Epithelial cell of proximal tubule (primary cell): ENCODE data around the gene TTK. TPM values are rescaled to one million over a fixed set of nuclear protein-coding genes. Genes with fewer than 3 reads are reported as not detected.

Source experiments
- DNase-seq: peaks from one replicate; pipeline ENCODE4 v3.0.0-alpha.2; 2011; ENCODE audit warnings: low read depth
- H3K4me3 ChIP-seq: 2 replicates; pipeline ENCODE4 v1.5.1; 2011; ENCODE audit warnings: low read depth, mild to moderate bottlenecking, low read length
- total RNA-seq: library from RNA; depleted of rRNA; stranded (reverse); fragments of >200 nt; gene quantifications from 2 replicates; pipeline ENCODE4 v1.2.3, GENCODE V29; 2015
- TF ChIP-seq, protein P1 (sequence below): conservative IDR thresholded peaks from 2 replicates; pipeline ENCODE4 v1.5.1; 2012; ENCODE audit warnings: low read depth, mild to moderate bottlenecking, low read length

Gene TTK
- total RNA-seq, 1 donor from 2014 or later: 44.7 TPM

DNA sequence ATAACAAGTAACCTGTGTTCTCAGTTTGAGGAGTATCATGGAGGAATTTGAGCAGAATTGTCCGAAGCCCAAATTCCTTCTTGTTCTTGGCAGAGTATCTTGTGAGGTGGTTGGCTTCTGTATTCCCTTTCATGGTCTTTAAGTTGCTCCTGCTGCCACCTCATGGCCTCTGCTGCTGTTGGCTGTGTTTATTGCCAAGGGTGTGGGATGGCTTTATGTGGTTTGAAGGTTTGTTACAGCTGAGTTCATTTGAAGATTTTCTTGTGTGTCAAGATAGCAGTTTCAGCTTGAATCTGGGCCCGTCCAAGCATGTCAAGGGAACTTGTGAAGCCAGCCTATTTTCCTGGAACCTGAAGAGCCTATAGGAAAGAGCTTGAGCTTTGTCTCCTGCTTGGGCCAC, 20.2 kb upstream of the TTK start:
- TF ChIP-seq, protein P1, sequence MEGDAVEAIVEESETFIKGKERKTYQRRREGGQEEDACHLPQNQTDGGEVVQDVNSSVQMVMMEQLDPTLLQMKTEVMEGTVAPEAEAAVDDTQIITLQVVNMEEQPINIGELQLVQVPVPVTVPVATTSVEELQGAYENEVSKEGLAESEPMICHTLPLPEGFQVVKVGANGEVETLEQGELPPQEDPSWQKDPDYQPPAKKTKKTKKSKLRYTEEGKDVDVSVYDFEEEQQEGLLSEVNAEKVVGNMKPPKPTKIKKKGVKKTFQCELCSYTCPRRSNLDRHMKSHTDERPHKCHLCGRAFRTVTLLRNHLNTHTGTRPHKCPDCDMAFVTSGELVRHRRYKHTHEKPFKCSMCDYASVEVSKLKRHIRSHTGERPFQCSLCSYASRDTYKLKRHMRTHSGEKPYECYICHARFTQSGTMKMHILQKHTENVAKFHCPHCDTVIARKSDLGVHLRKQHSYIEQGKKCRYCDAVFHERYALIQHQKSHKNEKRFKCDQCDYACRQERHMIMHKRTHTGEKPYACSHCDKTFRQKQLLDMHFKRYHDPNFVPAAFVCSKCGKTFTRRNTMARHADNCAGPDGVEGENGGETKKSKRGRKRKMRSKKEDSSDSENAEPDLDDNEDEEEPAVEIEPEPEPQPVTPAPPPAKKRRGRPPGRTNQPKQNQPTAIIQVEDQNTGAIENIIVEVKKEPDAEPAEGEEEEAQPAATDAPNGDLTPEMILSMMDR: peak; percentile 55
- no peak overlapping the region for H3K4me3 ChIP-seq
- peak; percentile 78 for DNase-seq

DNA sequence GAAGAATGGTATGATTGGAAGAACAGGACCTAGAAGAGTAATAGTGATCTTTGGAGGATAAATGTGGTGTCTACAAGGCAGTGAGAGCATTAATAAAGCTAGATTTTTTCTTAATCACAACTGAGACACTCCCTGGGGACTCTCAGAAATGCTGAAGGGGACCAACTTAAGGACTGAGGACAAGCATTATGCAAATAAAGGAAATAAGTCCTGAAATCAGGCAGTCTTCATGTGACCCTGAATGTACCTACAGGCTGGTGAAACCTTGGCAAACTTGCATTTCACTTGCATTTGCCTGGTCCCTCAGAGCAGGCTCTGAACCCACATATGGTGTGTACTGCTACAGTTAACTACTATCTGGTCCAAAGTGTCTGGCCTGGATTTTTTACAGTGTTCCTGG, 19.3 kb upstream of the TTK start:
- no peak for DNase-seq
- TF ChIP-seq, protein P1: no peak
- no peak overlapping the region for H3K4me3 ChIP-seq

DNA sequence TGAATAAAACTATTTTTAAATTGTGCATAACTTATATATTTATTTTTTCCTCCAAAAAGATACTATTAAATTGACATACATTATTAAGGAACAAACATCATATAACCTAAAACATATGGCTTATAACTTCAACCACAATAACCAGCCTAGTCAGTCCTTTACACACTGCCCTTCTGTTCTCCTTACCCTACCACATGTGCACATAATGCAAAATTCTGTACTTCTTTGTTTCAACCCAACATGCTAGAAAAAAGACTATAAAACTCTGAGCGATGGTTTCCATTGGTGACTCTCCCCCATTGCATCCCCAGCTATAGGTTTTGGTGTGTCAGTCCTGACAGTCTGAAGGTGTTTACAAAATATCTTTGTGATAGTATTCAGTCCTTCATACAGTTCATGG, 14.8 kb upstream of the TTK start:
- TF ChIP-seq, protein P1: no peak
- no peak for DNase-seq
- H3K4me3 ChIP-seq: no peak overlapping the region

DNA sequence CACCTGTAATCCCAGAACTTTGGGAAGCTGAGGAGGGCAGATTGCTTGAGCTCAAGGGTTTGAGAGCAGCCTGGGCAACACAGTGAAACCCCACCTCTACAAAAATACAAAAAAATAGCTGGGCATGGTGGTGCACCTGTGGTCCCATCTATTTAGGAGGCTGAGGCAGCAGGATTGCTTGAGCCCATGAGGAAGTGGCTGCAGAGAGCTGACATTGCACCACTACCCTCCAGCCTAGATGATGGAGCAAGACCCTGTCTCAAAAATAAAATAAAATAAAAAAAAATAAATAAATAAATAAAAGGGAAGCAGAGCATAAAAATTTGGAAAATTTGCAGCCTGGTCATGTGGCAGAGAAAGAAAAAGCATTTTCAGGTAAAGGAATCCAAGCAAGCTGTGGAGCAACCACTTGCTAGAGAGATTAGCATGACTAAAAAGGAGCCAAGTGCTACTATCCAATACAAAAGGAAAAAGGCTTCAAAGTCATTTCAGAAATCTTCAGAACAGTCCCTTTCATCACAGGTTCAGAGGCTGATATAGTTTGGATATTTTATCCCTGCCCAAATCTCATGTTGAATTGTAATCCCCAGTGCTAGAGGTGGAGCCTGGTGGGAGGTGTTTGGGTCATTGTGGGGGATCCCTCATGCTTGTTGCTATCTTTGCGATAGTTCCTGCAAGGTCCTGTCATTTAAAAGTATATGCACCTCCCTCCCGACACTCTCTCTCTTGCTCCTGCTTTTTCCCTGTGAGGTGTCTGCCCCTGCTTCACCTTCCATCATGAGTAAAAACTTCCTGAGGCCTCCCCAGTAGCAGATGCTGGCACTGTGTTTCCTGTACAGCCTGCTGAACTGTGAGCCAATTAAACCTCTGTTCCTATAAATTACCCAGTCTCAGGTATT, 11.2 kb upstream of the TTK start:
- H3K4me3 ChIP-seq: no peak overlapping the region
- TF ChIP-seq, protein P1: no peak
- no peak for DNase-seq

DNA sequence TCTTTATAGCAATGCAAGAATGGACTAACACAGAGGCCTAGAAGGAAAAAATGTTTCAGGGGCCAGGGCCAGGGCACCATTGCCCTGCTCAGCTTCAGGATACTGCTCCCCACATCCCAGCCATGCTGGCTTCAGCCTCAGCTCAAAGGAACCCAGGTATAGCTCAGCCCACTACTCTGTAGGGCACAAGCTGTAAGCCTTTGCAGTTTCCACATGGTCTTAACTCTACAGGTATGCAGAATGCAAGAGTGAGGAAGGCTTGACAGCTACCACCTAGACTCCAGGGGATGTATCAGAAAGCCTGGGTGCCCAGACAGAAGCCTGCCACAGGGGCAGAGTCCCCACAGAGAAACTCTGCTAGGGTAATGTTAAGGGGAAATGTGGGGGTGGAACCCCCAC, 10.5 kb upstream of the TTK start:
- no peak overlapping the region for H3K4me3 ChIP-seq
- DNase-seq: no peak
- TF ChIP-seq, protein P1: no peak

DNA sequence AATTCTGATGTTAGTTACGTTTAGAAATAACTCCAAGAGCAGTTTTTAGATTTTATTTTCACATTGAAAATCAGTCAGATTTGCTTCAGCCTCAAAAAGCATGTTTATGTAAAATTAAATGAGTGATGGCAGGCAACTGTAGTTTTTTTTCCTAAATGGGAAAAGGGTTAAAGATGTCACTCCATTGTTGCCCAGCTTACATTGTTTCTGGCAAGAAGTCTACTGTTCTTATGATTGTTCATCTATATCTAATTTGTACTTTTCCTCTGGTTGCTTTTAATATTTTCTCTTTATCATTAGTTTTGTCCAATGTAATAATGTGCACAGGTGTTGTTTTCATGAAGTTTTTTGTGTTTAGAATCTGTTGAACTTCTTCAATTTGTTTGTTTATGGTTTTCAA, 6.7 kb upstream of the TTK start:
- DNase-seq: no peak
- TF ChIP-seq, protein P1: no peak
- no peak overlapping the region for H3K4me3 ChIP-seq

DNA sequence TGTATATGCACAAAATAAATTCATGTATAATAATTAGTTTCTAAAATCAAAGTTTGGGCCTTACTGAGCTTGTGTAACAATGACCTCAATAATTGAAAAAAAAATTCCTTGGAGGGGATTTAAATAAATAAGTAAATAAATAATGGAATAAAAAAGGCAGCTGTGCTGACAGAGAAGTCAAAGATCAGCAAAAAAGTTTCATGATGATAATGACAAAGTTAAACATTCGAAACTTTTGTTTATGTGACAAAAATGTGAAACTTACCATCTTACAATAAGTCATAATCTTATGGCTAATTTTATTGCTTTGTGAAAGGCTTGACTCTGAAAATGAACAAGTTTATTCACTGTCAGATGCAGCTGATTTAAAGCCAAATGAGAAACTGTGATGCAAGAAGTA, 3.1 kb upstream of the TTK start:
- TF ChIP-seq, protein P1: no peak
- no peak overlapping the region for H3K4me3 ChIP-seq
- DNase-seq: no peak
